NT2/D1 (cell line): ENCODE data around the gene DOK3.

Experiments
- SUZ12 ChIP-seq: IDR thresholded peaks from 2 replicates; pipeline ENCODE4 v1.6.1; 2011; ENCODE audit not compliant: insufficient read length, insufficient read depth; ENCODE audit errors: extremely low read depth
- YY1 ChIP-seq: IDR thresholded peaks from 2 replicates; pipeline ENCODE4 v1.6.1; 2011; ENCODE audit not compliant: insufficient read length, insufficient read depth
- ZNF274 ChIP-seq: IDR thresholded peaks from 2 replicates; pipeline ENCODE4 v1.6.1; 2011; ENCODE audit warnings: mild to moderate bottlenecking, low read depth, low read length

GRCh38 chr5:177547736-177548135, 38.1 kb upstream of the DOK3 start:
- TF ChIP-seq ZNF274 (no peak), YY1 (no peak), SUZ12 (no peak)
